Measurements from ENCODE around the gene PCLO. TPM values are rescaled to one million over a fixed set of nuclear protein-coding genes. Genes with fewer than 3 reads are reported as not detected.
A peak's percentile ranks its signal among the peaks of the same experiment; 100 is the strongest.

The PCLO gene
- total RNA-seq, 1 experiment from 2014 or later: 3.0 TPM

DNA sequence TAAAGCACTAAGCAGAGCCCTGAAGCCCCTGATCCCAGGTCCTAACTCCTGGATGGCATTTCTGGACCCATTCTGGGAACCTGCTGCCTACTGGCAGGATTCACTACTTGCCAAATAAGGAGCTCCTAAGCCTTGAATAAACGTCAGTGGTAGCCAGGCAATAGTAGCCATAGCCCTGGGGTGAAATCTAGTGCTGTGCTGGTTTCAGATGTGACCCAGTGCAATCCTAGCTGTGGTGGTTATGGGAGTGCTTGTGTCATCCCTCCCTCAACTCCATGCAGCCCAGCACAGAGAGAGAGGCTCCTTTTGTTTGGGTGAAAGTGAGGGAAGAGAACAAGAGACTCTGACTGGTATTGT, 43.7 kb downstream of the PCLO start (continued):
- TF ChIP-seq TEAD4 (CRISPR knock-in tag; IDR thresholded peaks at IDR 0.05) (no peak), CBFB (CRISPR knock-in tag; IDR thresholded peaks at IDR 0.05; ENCODE audit: low read depth) (no peak), EMX1 (CRISPR knock-in tag; IDR thresholded peaks at IDR 0.05) (no peak), SP1 (CRISPR knock-in tag; conservative IDR thresholded peaks at IDR 0.05) (no peak), ZNF219 (CRISPR knock-in tag; IDR thresholded peaks at IDR 0.05; ENCODE audit: borderline replicate concordance) (no peak)
- TF ChIP-seq, protein P1, sequence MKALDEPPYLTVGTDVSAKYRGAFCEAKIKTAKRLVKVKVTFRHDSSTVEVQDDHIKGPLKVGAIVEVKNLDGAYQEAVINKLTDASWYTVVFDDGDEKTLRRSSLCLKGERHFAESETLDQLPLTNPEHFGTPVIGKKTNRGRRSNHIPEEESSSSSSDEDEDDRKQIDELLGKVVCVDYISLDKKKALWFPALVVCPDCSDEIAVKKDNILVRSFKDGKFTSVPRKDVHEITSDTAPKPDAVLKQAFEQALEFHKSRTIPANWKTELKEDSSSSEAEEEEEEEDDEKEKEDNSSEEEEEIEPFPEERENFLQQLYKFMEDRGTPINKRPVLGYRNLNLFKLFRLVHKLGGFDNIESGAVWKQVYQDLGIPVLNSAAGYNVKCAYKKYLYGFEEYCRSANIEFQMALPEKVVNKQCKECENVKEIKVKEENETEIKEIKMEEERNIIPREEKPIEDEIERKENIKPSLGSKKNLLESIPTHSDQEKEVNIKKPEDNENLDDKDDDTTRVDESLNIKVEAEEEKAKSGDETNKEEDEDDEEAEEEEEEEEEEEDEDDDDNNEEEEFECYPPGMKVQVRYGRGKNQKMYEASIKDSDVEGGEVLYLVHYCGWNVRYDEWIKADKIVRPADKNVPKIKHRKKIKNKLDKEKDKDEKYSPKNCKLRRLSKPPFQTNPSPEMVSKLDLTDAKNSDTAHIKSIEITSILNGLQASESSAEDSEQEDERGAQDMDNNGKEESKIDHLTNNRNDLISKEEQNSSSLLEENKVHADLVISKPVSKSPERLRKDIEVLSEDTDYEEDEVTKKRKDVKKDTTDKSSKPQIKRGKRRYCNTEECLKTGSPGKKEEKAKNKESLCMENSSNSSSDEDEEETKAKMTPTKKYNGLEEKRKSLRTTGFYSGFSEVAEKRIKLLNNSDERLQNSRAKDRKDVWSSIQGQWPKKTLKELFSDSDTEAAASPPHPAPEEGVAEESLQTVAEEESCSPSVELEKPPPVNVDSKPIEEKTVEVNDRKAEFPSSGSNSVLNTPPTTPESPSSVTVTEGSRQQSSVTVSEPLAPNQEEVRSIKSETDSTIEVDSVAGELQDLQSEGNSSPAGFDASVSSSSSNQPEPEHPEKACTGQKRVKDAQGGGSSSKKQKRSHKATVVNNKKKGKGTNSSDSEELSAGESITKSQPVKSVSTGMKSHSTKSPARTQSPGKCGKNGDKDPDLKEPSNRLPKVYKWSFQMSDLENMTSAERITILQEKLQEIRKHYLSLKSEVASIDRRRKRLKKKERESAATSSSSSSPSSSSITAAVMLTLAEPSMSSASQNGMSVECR (CRISPR knock-in tag; IDR thresholded peaks at IDR 0.05; ENCODE audit: borderline replicate concordance): no peak
- TF ChIP-seq, protein P2, sequence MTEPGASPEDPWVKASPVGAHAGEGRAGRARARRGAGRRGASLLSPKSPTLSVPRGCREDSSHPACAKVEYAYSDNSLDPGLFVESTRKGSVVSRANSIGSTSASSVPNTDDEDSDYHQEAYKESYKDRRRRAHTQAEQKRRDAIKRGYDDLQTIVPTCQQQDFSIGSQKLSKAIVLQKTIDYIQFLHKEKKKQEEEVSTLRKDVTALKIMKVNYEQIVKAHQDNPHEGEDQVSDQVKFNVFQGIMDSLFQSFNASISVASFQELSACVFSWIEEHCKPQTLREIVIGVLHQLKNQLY (CRISPR knock-in tag; IDR thresholded peaks at IDR 0.05): no peak

DNA sequence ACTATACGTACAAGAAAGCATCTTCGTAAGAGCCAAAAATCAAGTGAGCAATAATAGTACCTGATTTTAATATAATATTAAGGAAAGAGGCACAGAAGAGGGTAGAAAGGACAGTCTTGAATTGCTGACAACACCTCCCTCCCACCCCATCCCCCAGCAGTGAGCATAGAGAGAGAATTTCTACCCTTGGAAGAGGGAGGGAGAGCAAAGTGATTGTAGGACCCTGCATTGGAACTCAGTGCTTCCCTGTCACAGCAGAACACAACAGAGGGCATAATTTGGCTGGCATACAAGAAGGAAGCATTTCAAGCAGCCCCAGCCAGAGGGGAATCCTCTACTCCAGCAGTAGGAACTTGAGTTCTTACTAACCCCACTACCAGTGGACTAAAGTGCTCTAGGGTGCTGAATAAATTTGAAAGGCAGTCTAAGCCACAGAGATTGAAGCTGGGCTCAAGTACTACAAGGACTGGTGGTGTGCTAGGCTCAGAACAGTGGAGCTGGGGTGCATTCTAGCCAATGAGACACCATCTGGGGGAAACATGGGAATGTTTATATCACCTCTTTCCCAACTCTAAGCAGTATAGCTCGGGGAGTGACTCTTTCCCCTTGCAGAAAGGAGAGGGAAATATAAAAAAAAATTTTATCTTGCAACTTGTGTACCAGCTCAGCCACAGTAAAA, 44.2 kb downstream of the PCLO start:
- peak; percentile 69 for ATAC-seq
- no peak for DNase-seq (ENCODE audit: low spot score)
- POLR2A ChIA-PET: no interaction called here
- peaks cover 22% of the 10 kb centered on the region for H3K4me1 Mint-ChIP-seq
- no peak overlapping the region for H3K4me3 Mint-ChIP-seq
- H3K27ac Mint-ChIP-seq: no peak overlapping the region
- H3K27me3 Mint-ChIP-seq (ENCODE audit: low read depth): no peaks in the 10 kb centered on the region
- H3K36me3 Mint-ChIP-seq: peaks cover 23% of the 10 kb centered on the region
- CTCF ChIA-PET: no interaction called here
- peaks cover 24% of the 10 kb centered on the region for H3K9me3 Mint-ChIP-seq
- TF ChIP-seq, protein P3, sequence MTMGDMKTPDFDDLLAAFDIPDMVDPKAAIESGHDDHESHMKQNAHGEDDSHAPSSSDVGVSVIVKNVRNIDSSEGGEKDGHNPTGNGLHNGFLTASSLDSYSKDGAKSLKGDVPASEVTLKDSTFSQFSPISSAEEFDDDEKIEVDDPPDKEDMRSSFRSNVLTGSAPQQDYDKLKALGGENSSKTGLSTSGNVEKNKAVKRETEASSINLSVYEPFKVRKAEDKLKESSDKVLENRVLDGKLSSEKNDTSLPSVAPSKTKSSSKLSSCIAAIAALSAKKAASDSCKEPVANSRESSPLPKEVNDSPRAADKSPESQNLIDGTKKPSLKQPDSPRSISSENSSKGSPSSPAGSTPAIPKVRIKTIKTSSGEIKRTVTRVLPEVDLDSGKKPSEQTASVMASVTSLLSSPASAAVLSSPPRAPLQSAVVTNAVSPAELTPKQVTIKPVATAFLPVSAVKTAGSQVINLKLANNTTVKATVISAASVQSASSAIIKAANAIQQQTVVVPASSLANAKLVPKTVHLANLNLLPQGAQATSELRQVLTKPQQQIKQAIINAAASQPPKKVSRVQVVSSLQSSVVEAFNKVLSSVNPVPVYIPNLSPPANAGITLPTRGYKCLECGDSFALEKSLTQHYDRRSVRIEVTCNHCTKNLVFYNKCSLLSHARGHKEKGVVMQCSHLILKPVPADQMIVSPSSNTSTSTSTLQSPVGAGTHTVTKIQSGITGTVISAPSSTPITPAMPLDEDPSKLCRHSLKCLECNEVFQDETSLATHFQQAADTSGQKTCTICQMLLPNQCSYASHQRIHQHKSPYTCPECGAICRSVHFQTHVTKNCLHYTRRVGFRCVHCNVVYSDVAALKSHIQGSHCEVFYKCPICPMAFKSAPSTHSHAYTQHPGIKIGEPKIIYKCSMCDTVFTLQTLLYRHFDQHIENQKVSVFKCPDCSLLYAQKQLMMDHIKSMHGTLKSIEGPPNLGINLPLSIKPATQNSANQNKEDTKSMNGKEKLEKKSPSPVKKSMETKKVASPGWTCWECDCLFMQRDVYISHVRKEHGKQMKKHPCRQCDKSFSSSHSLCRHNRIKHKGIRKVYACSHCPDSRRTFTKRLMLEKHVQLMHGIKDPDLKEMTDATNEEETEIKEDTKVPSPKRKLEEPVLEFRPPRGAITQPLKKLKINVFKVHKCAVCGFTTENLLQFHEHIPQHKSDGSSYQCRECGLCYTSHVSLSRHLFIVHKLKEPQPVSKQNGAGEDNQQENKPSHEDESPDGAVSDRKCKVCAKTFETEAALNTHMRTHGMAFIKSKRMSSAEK (CRISPR knock-in tag; IDR thresholded peaks at IDR 0.05; ENCODE audit: borderline replicate concordance): no peak
- TF ChIP-seq TCF7 (CRISPR knock-in tag; IDR thresholded peaks at IDR 0.05; ENCODE audit: low read depth) (no peak), FOXJ3 (CRISPR knock-in tag; IDR thresholded peaks at IDR 0.05; ENCODE audit: borderline replicate concordance) (no peak), CBFB (CRISPR knock-in tag; IDR thresholded peaks at IDR 0.05; ENCODE audit: low read depth) (no peak), CREM (CRISPR knock-in tag; IDR thresholded peaks at IDR 0.05) (no peak), GTF2I (CRISPR knock-in tag; conservative IDR thresholded peaks at IDR 0.05) (no peak)
- TF ChIP-seq, protein P4, sequence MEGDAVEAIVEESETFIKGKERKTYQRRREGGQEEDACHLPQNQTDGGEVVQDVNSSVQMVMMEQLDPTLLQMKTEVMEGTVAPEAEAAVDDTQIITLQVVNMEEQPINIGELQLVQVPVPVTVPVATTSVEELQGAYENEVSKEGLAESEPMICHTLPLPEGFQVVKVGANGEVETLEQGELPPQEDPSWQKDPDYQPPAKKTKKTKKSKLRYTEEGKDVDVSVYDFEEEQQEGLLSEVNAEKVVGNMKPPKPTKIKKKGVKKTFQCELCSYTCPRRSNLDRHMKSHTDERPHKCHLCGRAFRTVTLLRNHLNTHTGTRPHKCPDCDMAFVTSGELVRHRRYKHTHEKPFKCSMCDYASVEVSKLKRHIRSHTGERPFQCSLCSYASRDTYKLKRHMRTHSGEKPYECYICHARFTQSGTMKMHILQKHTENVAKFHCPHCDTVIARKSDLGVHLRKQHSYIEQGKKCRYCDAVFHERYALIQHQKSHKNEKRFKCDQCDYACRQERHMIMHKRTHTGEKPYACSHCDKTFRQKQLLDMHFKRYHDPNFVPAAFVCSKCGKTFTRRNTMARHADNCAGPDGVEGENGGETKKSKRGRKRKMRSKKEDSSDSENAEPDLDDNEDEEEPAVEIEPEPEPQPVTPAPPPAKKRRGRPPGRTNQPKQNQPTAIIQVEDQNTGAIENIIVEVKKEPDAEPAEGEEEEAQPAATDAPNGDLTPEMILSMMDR (IDR thresholded peaks at IDR 0.05): no peak
- TF ChIP-seq, protein P5, sequence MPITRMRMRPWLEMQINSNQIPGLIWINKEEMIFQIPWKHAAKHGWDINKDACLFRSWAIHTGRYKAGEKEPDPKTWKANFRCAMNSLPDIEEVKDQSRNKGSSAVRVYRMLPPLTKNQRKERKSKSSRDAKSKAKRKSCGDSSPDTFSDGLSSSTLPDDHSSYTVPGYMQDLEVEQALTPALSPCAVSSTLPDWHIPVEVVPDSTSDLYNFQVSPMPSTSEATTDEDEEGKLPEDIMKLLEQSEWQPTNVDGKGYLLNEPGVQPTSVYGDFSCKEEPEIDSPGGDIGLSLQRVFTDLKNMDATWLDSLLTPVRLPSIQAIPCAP (CRISPR knock-in tag; IDR thresholded peaks at IDR 0.05): no peak
- TF ChIP-seq, protein P6, sequence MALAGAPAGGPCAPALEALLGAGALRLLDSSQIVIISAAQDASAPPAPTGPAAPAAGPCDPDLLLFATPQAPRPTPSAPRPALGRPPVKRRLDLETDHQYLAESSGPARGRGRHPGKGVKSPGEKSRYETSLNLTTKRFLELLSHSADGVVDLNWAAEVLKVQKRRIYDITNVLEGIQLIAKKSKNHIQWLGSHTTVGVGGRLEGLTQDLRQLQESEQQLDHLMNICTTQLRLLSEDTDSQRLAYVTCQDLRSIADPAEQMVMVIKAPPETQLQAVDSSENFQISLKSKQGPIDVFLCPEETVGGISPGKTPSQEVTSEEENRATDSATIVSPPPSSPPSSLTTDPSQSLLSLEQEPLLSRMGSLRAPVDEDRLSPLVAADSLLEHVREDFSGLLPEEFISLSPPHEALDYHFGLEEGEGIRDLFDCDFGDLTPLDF (CRISPR knock-in tag; IDR thresholded peaks at IDR 0.05): no peak
- TF ChIP-seq, protein P7, sequence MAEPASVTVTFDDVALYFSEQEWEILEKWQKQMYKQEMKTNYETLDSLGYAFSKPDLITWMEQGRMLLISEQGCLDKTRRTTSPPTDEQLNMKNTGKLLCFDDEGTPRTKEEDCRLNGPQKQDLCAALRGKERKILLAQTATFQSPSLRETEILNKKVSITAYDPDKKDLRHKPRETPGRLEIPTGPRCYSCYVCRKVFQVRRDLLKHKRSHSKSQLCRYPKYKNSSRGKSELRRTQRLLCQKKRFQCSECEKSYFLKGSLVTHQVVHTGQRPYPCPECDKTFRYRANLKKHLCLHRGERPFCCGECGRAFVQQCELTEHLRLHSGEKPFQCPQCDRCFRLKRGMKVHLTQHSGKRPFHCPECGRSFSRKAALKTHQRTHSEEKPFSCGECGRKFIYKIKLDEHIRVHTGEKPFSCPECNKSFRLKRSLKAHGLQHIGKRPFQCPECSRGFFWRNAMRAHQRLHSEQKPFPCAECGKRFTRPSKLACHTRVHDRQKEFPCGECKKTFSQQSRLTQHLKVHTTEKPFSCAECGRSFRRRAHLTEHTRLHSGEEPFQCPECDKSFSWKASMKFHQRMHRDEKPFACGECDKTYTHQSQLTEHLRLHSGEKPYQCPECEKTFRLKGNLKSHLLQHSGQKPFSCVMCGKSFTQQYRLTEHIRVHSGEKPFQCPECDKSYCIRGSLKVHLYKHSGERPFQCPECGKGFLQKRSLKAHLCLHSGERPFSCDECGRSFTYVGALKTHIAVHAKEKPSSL (CRISPR knock-in tag; conservative IDR thresholded peaks at IDR 0.05): no peak
- TF ChIP-seq, protein P8, sequence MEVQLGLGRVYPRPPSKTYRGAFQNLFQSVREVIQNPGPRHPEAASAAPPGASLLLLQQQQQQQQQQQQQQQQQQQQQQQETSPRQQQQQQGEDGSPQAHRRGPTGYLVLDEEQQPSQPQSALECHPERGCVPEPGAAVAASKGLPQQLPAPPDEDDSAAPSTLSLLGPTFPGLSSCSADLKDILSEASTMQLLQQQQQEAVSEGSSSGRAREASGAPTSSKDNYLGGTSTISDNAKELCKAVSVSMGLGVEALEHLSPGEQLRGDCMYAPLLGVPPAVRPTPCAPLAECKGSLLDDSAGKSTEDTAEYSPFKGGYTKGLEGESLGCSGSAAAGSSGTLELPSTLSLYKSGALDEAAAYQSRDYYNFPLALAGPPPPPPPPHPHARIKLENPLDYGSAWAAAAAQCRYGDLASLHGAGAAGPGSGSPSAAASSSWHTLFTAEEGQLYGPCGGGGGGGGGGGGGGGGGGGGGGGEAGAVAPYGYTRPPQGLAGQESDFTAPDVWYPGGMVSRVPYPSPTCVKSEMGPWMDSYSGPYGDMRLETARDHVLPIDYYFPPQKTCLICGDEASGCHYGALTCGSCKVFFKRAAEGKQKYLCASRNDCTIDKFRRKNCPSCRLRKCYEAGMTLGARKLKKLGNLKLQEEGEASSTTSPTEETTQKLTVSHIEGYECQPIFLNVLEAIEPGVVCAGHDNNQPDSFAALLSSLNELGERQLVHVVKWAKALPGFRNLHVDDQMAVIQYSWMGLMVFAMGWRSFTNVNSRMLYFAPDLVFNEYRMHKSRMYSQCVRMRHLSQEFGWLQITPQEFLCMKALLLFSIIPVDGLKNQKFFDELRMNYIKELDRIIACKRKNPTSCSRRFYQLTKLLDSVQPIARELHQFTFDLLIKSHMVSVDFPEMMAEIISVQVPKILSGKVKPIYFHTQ (CRISPR knock-in tag; IDR thresholded peaks at IDR 0.05): no peak

Data from WTC11 (cell line).